Lower lobe of right lung (tissue), 2 donors: ENCODE data around the gene CEP104. TPM values are rescaled to one million over a fixed set of nuclear protein-coding genes. Genes with fewer than 3 reads are reported as not detected.

Source experiments
- ATAC-seq, 2 donors: fragments of 200-7000 bp; cut with Tn5 transposase; one replicate each; pipeline ENCODE4 v1.9.1; 2020 to 2022; ENCODE audit warnings: mild to moderate bottlenecking in 2 of 2, moderate library complexity in 2 of 2
- DNase-seq: peaks from one replicate; pipeline ENCODE4 v3.0.0-alpha.2; 2020
- H3K27ac ChIP-seq: fragments of 200-600 bp; one replicate; pipeline ENCODE4 v1.8.0; 2022
- H3K27me3 ChIP-seq: fragments of 200-600 bp; one replicate; pipeline ENCODE4 v1.8.0; 2022; ENCODE audit warnings: low read depth
- H3K36me3 ChIP-seq: fragments of 200-600 bp; one replicate; pipeline ENCODE4 v1.8.0; 2022; ENCODE audit warnings: mild to moderate bottlenecking
- H3K4me1 ChIP-seq: fragments of 200-600 bp; one replicate; pipeline ENCODE4 v1.8.0; 2022
- H3K4me3 ChIP-seq: fragments of 200-600 bp; one replicate; pipeline ENCODE4 v1.8.0; 2022; ENCODE audit warnings: mild to moderate bottlenecking
- H3K9me3 ChIP-seq: fragments of 200-600 bp; one replicate; pipeline ENCODE4 v1.8.0; 2022
- CTCF ChIP-seq: fragments of 200-600 bp; IDR thresholded peaks from one replicate; pipeline ENCODE4 v1.8.0; 2022; ENCODE audit warnings: antibody characterized with exemption, mild to moderate bottlenecking
- intact Hi-C: fragments of 100-400 bp; cut with DNase I; formaldehyde crosslinking; loops from one replicate; pipeline ENCODE4 v1.11.0; 2022
- total RNA-seq: library from RNA; stranded (reverse); fragmentation: NEBNext Ultra II Directional; extraction: Animal tissue kit (Norgen Biotek cat#: 25700); gene quantifications from one replicate; pipeline ENCODE4 v1.2.1, GENCODE V29; 2021
- donor health status: DM: no; HTN: yes; CAD: no; lungs with severe emphysema.

Gene CEP104
- total RNA-seq, 1 donor from 2014 or later, result 53.9 TPM

- ATAC-seq, result peak in 1 of 2 donors; percentile 11
Measured at GRCh38 chr1:3817821-3818597, 39.0 kb downstream of the CEP104 start.

GRCh38 chr1:3817138-3817740 is 39.8 kb downstream of the CEP104 start:
- DNase-seq (peak; percentile 31), ATAC-seq (no peak)
- Histone ChIP-seq H3K4me3 (no peak overlapping the region), H3K27me3 (no peaks in the 10 kb centered on the region), H3K36me3 (peaks cover 63% of the 10 kb centered on the region), H3K27ac (no peak overlapping the region), H3K9me3 (no peaks in the 10 kb centered on the region), H3K4me1 (no peaks in the 10 kb centered on the region)
- intact Hi-C loops, result no loop called here
- TF ChIP-seq CTCF, result no peak

More at GRCh38 chr1:3817821-3818597, 39.0 kb downstream of the CEP104 start:
- no peak for TF ChIP-seq CTCF
- no peak overlapping the region for H3K4me3 ChIP-seq
- H3K36me3 ChIP-seq, result peaks cover 71% of the 10 kb centered on the region
- no peaks in the 10 kb centered on the region for H3K9me3 ChIP-seq
- no peaks in the 10 kb centered on the region for H3K27me3 ChIP-seq
- no peak overlapping the region for H3K27ac ChIP-seq
- DNase-seq, result peak; percentile 38
- intact Hi-C loops, result no loop called here
- no peaks in the 10 kb centered on the region for H3K4me1 ChIP-seq

- Histone ChIP-seq H3K27ac (no peak overlapping the region), H3K36me3 (peaks cover 56% of the 10 kb centered on the region), H3K9me3 (no peaks in the 10 kb centered on the region), H3K4me3 (no peak overlapping the region), H3K4me1 (no peaks in the 10 kb centered on the region), H3K27me3 (no peaks in the 10 kb centered on the region)
- intact Hi-C loops, result no loop called here
- DNase-seq, result peak; percentile 42
- ATAC-seq, result no peak
- TF ChIP-seq CTCF, result no peak
Measured at GRCh38 chr1:3816331-3817137, 40.5 kb downstream of the CEP104 start.

- Histone ChIP-seq H3K36me3 (peaks cover 40% of the 10 kb centered on the region), H3K4me1 (no peaks in the 10 kb centered on the region), H3K9me3 (no peaks in the 10 kb centered on the region), H3K27me3 (no peaks in the 10 kb centered on the region), H3K4me3 (no peak overlapping the region), H3K27ac (no peak overlapping the region)
- TF ChIP-seq CTCF, result no peak
- ATAC-seq, result no peak
- intact Hi-C loops, result no loop called here
- DNase-seq, result peak; percentile 33
Measured at GRCh38 chr1:3814771-3815561, 42.0 kb downstream of the CEP104 start.

- ATAC-seq (no peak), DNase-seq (peak; percentile 15)
- intact Hi-C loops, result no loop called here
- H3K27ac ChIP-seq, result no peak overlapping the region
- TF ChIP-seq CTCF, result no peak
- H3K4me1 ChIP-seq, result no peaks in the 10 kb centered on the region
- H3K27me3 ChIP-seq, result no peaks in the 10 kb centered on the region
- no peaks in the 10 kb centered on the region for H3K9me3 ChIP-seq
- no peak overlapping the region for H3K4me3 ChIP-seq
- peaks cover 31% of the 10 kb centered on the region for H3K36me3 ChIP-seq
Measured at GRCh38 chr1:3814065-3814464, 42.9 kb downstream of the CEP104 start.
